Uterus (tissue), 4 donors: ENCODE measurements around the gene UBR4. TPM values are rescaled to one million over a fixed set of nuclear protein-coding genes. Genes with fewer than 3 reads are reported as not detected.

Experiments
- DNase-seq, 2 donors: peaks; one replicate each; pipeline ENCODE4 v3.0.0-alpha.2; 2019 to 2020
- H3K27ac ChIP-seq, 2 donors: fragments of 200-600 bp; sonication (generic); 1 replicate in 1 of 2; 2 replicates in 1 of 2; pipeline ENCODE4 v1.5.1; 2016 to 2018
- H3K27me3 ChIP-seq, 2 donors: fragments of 200-600 bp; sonication (generic); one replicate each; pipeline ENCODE4 v1.5.1; 2018 to 2019; ENCODE audit warnings: control low read depth in 1 of 2
- H3K36me3 ChIP-seq, 2 donors: fragments of 200-600 bp; sonication (generic); one replicate each; pipeline ENCODE4 v1.5.1; 2019; ENCODE audit warnings: control low read depth in 1 of 2
- H3K4me1 ChIP-seq, 2 donors: fragments of 200-600 bp; sonication (generic); one replicate each; pipeline ENCODE4 v1.5.1; 2018 to 2019; ENCODE audit warnings: control low read depth in 1 of 2
- H3K4me3 ChIP-seq, 2 donors: fragments of 200-600 bp; sonication (generic); 1 replicate in 1 of 2; 2 replicates in 1 of 2; pipeline ENCODE4 v1.5.1; 2018 to 2019; ENCODE audit warnings: mild to moderate bottlenecking in 1 of 2
- H3K9me3 ChIP-seq, 2 donors: fragments of 200-600 bp; sonication (generic); one replicate each; pipeline ENCODE4 v1.5.1; 2019; ENCODE audit warnings: control low read depth in 1 of 2
- POLR2A ChIP-seq, 2 donors: fragments of 450-650 bp; IDR thresholded peaks; one replicate each; pipeline ENCODE4 v1.6.1; 2016; ENCODE audit warnings: antibody characterized with exemption in 2 of 2, mild to moderate bottlenecking in 1 of 2, moderate library complexity in 1 of 2
- intact Hi-C: fragments of 100-400 bp; cut with DNase I; formaldehyde crosslinking; loops from one replicate; pipeline ENCODE4 v1.15.1; 2023; ENCODE audit warnings: low total_unique reads
- total RNA-seq, 4 donors: library from RNA; depleted of rRNA in 3 of 4; stranded (reverse); fragments of >200 nt in 3 of 4; gene quantifications; one replicate each; pipeline versions ENCODE4 v1.1.0 to v1.2.4, GENCODE V29; 2014 to 2023
- TF ChIP-seq, protein P1 (sequence below), 4 experiments: fragments of 200-600 bp in 2 of 4; fragments of 450-650 bp in 2 of 4; sonication (generic) in 2 of 4; IDR thresholded peaks; one replicate each; pipeline ENCODE4 v1.5.1; 2016 to 2019; ENCODE audit warnings: antibody characterized with exemption in 4 of 4, mild to moderate bottlenecking in 2 of 4, moderate library complexity in 1 of 4
- donor health status: DM: yes; HTN: yes; CAD: no.

Gene UBR4
- total RNA-seq, 4 donors from 2014 or later = 50.0 to 161 (median 105) TPM

DNA sequence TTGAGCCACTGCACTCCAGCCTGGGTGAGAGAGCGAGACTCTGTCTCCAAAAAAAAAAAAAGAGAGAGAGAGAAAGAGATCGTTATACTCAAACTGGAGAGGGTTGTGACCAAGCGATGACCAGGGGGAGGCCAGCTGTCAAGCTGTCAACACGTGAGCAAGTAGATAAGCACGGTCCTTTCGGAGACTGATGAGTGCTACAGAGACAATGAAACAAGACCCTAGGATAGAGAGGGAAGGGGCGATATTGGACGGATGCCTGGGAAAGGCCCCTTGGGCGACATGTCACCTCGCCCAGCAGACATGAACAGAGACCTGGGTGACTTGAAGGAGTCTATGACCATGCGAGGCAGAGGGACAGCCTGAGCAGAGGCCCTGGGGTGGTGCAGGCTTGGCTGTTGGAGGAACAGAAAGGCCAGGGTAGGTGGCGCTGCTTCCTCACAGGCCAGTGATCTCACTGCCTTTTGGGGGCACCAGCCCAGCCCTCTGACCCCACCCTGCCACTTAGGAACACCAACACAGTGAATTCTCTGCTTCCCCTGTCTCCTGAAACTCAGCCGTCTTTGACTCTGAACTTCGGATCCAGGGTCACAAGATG is 152.8 kb downstream of the UBR4 start:
- Histone ChIP-seq H3K4me3 (no peak overlapping the region), H3K27me3 (peaks cover 0 to 3% of the 10 kb centered on the region in 2 donors), H3K27ac (no peak overlapping the region), H3K36me3 (no peaks in the 10 kb centered on the region), H3K4me1 (no peaks in the 10 kb centered on the region), H3K9me3 (no peaks in the 10 kb centered on the region)
- intact Hi-C loops = no loop called here
- no peak for TF ChIP-seq POLR2A (IDR thresholded peaks at IDR 0.05)
- TF ChIP-seq, protein P1, sequence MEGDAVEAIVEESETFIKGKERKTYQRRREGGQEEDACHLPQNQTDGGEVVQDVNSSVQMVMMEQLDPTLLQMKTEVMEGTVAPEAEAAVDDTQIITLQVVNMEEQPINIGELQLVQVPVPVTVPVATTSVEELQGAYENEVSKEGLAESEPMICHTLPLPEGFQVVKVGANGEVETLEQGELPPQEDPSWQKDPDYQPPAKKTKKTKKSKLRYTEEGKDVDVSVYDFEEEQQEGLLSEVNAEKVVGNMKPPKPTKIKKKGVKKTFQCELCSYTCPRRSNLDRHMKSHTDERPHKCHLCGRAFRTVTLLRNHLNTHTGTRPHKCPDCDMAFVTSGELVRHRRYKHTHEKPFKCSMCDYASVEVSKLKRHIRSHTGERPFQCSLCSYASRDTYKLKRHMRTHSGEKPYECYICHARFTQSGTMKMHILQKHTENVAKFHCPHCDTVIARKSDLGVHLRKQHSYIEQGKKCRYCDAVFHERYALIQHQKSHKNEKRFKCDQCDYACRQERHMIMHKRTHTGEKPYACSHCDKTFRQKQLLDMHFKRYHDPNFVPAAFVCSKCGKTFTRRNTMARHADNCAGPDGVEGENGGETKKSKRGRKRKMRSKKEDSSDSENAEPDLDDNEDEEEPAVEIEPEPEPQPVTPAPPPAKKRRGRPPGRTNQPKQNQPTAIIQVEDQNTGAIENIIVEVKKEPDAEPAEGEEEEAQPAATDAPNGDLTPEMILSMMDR (IDR thresholded peaks at IDR 0.05) = no peak
- DNase-seq = no peak

DNA sequence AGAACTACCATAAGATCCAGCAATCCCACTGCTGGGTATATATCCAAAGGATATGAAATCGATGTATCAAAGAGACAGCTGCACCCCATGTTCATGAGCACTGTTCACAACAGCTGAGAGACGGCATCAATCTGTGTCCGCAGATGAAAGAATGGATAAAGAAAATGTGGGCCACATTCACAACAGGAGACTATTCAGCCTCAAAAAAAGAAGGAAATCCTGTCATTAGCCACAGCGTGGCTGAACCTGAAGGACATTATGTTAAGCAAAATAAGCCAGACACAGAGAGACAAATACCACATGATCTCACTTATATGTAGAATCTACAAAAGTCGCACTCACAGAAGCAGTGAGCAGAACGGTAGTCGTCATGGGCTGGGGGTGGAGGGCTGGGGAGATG is 154.4 kb downstream of the UBR4 start:
- Histone ChIP-seq H3K9me3 (no peaks in the 10 kb centered on the region), H3K4me1 (no peaks in the 10 kb centered on the region), H3K27me3 (peaks cover 0 to 3% of the 10 kb centered on the region in 2 donors), H3K27ac (no peak overlapping the region), H3K4me3 (no peak overlapping the region), H3K36me3 (no peaks in the 10 kb centered on the region)
- no peak for TF ChIP-seq POLR2A (IDR thresholded peaks at IDR 0.05)
- TF ChIP-seq, protein P1 (IDR thresholded peaks at IDR 0.05) = no peak
- no peak for DNase-seq
- intact Hi-C loops = no loop called here

DNA sequence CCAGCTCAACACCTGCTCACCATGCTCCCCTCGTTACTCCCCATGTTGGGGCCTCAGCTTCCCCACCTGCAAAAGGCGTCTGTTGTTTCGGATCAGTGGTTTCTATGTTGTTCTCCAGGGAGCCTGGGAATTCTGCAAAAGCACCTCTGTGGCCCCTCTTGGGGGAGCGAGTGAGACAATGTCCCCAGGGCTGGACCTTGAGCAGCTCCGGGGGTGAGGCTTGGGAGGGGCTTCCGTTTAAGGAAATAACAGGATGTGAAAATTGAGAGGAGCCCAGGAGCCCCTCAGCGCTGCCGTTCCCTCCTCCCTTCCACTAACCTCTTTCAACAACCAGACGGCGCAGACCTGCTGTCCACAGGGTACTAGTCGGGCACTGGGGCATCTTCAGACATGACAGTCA is 155.1 kb downstream of the UBR4 start:
- intact Hi-C loops = no loop called here
- TF ChIP-seq, protein P1 (IDR thresholded peaks at IDR 0.05) = no peak
- TF ChIP-seq POLR2A (IDR thresholded peaks at IDR 0.05) = no peak
- Histone ChIP-seq H3K4me3 (no peak overlapping the region), H3K36me3 (no peaks in the 10 kb centered on the region), H3K27ac (no peak overlapping the region), H3K9me3 (no peaks in the 10 kb centered on the region), H3K4me1 (no peaks in the 10 kb centered on the region), H3K27me3 (peaks cover 0 to 3% of the 10 kb centered on the region in 2 donors)
- DNase-seq = no peak

DNA sequence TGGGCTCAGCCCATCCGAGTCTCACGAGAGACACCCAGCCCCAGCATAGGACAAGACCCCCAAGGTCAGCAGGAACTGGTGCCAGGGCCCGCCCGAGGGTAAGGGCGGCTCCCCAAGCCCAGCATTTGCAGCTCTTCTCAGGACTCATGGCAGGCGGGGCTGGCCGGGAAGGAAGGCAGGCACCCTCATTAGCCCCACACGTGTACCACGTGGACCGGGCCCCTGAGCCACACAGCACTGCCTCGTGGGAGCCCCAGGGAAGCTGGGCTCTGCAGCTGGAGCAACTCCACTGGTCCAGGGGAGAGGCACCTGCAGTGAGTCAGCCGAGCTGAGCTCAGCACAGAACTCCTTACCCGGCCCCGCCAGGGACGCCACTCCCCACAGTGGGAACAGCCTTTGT is 155.8 kb downstream of the UBR4 start:
- no peak for DNase-seq
- no peaks in the 10 kb centered on the region for H3K36me3 ChIP-seq
- intact Hi-C loops = no loop called here
- H3K4me1 ChIP-seq = no peaks in the 10 kb centered on the region
- no peak overlapping the region for H3K4me3 ChIP-seq
- no peak overlapping the region for H3K27ac ChIP-seq
- H3K9me3 ChIP-seq = no peaks in the 10 kb centered on the region
- peaks cover 0 to 3% of the 10 kb centered on the region in 2 donors for H3K27me3 ChIP-seq
- TF ChIP-seq, protein P1 (IDR thresholded peaks at IDR 0.05) = no peak
- TF ChIP-seq POLR2A (IDR thresholded peaks at IDR 0.05) = no peak

DNA sequence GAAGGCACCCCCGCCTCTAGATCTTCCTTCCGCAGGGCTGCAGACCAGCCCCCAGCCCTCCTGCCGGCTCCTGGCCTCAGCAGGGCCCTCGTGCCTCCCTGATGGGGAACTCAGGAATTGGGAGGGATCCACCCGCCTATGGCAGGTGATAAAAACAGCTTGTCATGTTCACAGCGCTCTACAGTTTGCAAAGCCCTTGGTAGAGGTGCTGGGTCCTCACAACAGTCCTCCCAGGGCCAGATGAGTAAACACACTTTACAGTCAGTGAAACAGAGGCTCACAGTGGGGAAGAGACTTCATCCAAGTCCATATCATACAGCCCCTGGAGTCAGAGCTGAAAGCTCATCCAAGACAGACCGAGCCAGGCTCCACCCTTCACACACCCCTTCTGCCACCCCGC is 156.6 kb downstream of the UBR4 start:
- Histone ChIP-seq H3K27me3 (peaks cover 0 to 3% of the 10 kb centered on the region in 2 donors), H3K27ac (no peak overlapping the region), H3K4me3 (no peak overlapping the region), H3K36me3 (no peaks in the 10 kb centered on the region), H3K9me3 (no peaks in the 10 kb centered on the region), H3K4me1 (no peaks in the 10 kb centered on the region)
- no peak for TF ChIP-seq POLR2A (IDR thresholded peaks at IDR 0.05)
- TF ChIP-seq, protein P1 (IDR thresholded peaks at IDR 0.05) = no peak
- no peak for DNase-seq
- intact Hi-C loops = no loop called here
